NCI-H1436 (cell line): Measurements from ENCODE around the gene CTNND2.

Source experiments
- DNase-seq: peaks from one replicate; lab custom pipeline; 2025; lab: John Stamatoyannopoulos, UW

The CTNND2 gene

DNA sequence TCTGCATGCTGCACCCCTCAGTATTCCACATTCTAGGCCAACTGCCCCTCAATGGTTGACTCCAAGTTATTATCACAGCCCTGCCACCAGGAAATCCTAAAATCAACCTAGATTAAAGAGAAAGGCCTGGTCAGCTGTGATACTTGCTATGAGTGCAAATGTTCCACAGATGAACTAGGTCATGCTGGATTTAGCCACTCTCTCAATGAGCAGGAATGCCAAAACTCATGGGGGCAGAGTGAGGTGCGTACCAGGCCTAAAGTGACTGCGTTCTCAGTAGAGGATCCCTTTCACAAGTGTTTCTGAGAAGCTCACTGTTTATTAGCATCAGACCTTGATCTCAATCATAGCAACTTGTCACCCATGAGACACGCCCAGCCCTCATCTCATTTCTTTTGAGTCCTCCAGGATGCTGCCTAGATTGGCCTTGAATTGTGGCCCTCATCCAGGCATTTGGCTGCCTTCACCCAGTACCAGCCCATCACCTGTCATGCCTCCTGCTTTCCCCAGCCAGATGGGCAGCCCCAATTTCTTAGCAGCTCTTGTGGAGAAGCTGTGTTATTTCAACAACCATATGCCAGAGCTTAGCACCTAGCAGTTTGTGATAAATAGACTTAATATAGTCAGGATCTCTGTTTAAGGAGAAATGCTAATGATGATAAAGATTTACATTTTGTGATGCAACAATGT is 383.9 kb downstream of the CTNND2 start:
- DNase-seq = no peak

DNA sequence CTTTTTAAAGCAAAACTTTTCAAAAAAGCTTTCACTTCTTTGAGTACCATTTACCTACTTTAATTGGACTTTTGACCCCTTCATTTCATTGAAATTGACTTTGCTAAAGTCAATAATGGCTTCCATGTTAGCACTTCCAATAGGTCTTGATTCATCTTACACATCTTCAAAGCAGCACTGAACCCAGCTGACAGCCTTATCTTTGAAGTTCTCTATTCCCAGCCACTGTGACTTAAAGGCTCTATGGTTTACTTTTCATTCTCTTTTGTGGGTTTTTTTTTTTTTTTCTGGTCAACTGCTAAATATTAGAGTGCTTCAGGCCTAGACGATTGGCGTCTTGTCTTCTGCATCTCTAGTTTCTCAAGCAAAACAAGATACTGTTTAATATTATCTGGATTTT is 385.0 kb downstream of the CTNND2 start:
- no peak for DNase-seq

DNA sequence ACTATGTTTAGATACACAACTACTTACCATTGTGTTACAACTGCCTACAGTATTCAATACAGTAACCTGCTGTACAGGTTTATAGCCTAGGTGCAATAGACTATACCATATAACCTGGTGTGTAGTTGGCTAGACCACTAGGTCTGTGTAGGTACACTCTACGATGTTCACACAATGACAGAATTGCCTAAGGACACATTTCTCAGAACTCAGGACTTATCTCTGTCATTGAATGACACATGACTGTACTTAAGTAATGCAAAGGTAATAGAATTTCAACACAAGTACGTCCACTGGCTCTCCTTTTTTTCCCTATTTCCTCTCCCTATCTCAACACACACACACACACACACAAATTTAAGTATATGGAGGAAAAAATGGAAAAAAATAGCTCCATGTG is 385.6 kb downstream of the CTNND2 start:
- no peak for DNase-seq

DNA sequence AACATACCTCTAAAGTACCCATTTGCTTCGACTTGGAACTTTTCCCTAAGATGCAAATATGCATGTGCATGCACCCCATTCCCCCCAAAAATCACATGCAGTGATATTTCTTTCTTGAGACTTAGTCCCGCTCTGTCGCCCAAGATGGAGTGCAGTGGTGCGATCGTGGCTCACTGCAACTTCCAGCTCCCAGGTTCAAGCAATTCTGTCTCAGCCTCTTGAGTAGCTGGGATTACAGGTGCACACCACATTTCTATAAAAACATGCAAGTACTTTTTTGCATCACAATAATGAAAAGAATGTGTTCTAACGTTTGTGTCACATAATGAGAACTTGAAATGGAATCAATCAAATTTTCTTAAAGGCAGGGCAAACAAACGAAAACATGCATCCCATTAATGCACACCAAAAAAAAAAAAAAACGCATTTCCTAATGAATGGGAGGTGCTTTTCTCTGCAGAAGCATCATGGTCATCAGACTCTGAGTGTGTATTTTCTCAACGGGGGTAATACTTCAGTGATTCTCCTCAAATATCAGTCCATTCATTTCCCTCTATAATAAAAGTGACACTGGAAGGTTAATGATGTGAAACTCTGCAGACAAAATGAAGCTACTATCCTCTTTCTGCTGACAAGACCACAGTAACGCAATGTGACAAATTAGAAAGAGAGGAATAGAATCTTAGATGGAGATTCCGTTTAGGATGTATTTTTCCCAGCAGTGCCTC is 389.4 kb downstream of the CTNND2 start:
- no peak for DNase-seq

DNA sequence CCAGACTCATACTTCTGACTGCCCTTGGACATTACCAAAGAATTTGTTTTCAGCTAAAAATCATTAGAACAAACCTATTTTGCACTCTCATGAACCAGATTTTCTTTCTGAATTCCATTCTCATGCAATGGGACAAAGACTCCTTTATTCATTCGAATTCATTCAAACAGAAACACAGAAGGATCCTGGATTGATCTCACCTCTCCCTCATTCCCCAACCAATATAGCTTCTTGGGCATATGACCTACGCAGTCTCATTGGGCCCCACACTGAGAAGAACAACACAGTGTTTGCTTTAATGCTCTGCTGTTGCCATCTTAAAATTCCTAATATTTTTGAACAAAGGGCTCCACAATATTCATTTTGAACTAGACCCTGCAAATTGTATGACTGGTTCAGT is 392.4 kb downstream of the CTNND2 start:
- no peak for DNase-seq

DNA sequence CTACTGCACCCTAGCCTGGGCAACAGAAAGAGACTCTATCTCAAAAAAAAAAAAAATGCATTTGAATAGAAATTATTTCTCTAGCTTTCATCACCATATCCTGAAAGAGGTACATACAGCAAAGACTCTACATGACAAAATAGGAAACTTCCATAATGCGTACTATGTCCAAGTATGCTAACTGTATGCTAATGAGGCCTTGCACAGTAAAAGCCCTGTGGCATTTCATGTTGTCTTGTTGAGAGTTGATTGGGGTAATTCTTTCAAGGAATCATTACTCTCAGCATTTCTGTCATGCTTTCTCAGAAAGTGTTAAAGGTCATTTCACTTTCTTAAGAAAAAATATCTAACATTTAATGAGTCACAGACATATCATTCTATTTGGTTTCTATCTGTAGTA is 393.4 kb downstream of the CTNND2 start:
- no peak for DNase-seq

DNA sequence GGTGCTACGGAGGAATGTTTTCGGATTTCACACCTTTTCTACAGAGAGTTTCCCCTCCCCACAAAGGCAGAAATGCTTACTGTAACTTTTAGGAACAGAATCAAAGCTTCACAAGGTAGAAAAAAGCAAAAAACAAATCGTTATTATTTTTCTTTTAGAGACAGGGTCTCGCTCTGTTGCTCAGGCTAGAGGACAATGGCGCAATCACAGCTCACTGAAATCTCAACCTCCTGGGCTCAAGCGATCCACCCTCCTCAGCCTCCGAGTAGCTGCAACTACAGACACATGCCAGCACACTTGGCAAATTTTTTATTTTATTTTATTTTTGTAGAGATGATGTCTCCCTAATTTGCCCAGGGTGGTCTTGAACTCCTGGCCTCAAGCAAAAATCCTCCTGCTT is 394.5 kb downstream of the CTNND2 start:
- no peak for DNase-seq

DNA sequence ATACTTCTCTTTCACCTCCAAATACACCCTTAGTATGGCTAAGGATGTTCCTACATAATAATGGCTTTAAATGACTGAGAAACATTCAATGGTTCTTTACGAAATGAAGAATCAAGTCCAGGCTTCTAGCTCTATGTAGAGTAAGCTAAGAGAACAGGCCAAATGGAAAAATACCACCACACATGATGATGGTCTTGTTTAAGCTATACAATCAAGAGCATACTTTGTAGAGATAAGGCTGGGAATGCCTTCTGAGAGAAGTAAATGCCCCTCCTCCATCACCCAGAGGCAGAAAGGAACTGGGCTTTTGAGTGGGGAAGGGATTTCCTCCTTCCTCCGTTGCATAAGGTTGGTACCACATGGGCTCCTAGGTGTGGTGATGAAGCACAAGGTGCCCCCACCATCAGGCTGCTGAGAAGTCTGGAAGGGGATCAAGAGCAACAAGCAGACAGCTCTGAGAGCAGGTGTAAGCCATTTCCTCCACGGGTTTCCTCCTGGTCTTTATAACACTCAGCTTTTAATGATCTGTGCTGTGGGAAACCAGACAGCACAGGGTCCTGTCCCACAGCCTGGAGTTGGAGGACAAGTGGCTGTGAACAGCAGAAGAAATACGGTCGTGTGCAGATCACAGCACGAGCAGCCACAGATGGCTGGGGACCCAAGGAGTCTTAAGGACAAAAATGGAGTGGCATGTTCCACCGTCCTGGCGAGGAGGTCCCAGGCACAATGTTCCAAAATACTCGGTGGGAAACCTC is 396.9 kb downstream of the CTNND2 start:
- no peak for DNase-seq

DNA sequence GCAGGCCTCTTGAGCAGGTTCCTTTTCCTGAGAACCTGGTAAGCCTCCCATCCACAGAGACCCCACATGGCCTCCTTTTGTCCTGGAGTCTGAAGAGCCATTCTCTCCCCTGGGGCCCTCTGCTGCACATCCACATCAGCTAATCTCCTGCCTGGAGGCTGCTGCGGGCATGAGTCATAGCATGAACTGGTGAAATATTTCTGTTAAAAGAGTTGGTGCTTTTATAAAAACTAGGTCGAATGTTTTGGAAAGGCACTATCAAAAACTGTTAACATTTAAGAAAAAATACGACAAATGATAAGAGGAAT is 399.4 kb downstream of the CTNND2 start:
- DNase-seq = no peak

DNA sequence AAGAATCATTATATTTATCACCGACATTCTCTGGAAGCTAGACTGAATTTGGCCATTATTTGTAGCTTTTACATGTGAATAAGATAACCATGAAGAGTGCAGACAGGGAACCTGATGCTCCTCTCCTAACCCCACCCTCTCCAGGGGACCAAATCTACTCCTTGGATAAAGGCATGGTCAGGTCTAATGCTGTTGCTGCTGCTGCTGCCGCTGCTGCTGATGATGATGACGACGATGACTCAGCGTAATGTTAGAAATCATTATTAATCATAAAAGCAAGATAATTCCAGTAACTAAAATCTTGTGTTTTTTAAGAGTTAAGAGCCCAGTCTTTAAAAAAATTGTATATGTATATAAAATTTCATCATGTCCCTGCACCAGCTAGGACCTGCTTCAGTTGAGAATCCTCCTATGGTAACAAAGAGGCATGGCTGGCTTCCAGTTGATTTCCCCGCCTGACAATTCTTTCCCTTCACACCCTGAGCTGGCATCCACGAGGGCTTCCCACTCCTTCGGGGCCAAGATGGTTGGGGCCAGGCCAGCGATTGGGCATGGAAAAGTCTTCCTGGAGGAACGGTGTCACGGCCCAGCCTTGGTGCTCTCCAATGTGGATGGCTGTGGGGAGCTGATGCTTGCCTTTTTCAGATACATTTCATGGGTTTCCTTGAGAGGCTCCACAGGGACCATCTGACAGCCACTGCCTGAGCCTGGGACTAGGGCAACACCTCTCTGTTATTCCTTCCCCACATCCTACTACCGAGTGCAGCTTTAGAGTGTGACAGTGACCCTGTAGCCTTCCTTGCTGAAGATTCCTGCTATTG is 400.0 kb downstream of the CTNND2 start:
- no peak for DNase-seq

DNA sequence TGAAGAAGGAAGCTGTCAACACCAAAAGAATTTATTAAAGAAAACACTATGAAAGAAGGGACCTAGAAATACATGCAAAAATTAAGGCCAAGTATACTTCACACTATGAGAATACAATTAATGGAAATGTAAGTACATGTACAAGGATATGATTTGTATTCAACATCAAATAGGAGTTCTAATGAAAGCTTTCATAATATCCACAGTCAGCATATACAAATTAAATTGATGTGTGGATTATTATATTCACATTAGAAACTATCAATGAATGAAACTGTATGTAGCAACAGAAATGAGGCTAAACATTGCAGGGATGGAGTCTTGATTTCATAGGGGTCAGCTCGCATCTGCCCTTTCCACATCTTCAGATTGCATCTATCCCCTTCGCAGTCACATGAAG is 401.5 kb downstream of the CTNND2 start:
- DNase-seq = no peak

DNA sequence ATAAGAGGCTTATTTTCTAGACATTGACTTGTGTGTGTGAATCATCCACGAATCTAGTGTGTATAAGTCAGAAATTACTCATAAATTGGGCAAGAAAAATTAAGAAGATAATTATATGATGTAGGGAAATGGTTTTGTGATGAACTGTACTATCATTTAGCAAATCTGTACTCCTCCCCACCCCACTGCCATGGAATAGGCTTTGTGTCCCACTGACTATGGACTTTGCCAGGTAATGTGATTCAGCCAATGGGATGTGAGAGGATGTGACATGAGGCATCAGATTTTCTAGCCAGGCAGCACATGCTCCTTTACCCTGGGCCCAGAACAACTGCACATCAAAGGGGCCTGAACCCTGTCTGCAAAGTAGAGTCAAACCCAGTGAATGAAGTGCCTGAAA is 406.6 kb downstream of the CTNND2 start:
- DNase-seq = no peak

DNA sequence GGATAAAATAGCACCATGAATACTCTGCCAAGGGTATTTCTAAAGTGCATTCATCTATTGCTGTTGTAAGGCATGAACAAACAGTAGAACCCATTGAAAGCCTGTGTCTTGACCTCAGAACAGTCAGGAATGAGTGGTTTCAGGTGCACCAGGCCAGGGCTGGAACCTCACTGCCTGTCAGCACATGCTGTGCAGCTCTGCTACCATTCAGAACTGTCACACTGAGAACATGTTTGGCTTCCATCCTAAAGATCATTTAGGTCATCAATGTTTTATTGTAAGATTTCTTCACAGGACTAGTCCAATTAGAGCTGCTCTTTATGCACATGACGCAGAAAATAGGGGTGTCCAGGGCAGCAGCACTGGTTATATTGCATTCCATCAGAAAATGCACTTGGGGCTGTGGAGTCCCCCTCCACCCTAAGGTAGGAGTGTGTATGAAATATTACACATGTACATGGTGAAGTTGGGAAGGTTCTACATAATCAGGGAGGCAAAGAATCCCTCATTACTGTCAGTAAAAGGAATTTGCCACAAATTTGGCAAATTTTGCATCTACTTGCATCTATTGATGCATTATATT is 408.0 kb downstream of the CTNND2 start:
- no peak for DNase-seq

DNA sequence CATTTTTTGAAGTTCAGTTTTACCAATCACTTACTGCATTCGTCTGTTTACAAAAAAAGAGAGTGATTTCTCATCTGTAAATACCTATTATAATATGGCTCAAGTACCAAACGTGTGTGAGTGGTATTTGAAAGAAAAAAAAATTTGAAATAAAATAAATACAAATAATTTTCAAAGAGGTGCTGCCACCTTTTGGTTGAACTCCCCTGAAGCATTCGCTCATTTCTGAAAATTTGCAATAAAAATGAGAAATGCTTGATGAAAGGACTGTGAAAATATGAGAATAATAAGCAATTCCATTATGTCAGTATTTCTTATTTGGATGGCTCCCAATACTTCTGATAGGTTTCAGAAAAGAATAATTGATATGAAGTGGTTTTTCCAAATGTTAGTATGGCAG is 409.9 kb downstream of the CTNND2 start:
- DNase-seq = no peak

DNA sequence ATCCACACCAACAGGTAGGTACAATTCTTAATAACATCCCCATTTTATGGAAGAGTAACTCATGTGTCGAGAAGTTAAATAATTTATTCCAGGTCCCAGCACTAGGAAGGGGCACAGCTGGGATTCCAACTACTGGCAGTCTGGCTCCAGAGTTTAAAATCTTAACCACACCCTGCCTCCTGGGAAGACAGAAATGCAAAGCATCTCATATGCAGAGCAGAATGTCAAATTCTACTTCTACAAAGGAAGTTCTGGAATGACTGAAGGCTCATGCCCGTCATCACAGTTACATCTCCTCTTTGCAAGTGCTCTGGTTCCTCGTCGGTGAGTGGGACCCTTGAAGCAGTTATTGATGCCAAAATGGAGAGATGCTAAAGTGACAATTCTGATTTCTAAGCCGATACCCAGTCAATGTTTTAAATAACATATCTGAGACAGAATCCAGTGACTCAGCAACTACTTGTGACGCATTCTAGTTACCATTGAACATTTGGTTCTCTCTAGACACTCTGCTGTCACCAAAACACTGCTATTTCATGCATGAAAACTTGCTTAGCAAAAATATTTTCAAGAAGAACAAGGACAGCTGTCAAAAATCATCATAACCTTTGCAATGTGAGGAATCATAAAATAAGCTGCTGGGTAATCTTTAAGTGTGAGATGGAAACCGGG is 412.7 kb downstream of the CTNND2 start:
- DNase-seq = no peak

DNA sequence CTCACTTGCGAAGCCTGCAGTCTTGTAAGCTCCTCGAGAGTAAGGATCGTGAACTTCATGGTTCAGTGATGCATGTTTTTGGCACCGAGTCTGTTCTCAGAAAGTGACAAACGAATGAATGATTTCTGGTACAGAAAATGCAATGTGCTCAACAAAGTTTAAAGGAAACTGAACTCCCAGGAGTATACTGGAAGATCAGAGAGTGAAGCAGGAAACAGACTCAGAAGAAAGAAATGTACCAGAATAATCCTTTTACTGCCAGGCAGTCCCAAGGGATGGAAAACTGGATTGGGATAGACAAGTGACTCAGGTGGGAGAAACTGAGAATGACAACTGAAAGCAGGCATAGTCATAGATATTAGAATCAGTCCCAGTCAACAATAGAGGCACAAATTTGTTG is 420.6 kb downstream of the CTNND2 start:
- DNase-seq = no peak

DNA sequence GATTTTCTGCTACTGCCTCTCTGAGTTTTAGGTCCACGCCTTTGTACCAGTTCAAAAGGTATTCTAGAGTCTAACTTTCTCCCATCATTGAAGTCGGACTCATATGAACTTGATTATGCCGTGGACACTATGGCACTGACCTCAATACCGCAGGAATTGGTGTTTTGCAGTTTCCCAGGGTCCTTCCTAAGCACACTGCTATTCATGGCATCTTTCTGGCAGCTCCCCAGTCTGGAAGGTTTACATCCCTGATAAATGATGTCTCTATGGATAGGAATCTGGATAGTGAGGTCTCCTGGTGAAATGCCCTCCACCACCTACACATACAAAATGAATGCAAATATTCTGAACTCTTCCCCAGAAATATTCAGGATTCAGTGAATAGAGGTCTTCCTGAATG is 422.2 kb downstream of the CTNND2 start:
- DNase-seq = no peak

DNA sequence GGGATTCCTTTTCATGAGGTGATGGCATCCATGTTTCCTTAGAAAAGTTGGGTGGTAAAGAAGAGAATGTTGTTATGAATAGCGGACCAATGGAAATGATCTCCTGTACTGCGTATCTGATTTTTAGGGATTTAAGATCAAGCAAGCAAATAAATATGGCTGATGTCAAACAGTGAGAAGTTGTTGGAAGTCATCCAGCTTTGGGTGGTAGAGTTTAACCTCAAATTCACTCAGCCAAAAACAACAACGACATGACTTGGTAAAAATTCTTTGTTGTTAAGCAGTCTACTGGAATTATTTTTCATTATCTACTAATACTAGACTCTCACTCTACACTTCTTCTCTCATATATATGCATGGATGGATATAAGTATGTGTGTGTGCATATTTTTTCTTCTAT is 426.5 kb downstream of the CTNND2 start:
- no peak for DNase-seq

DNA sequence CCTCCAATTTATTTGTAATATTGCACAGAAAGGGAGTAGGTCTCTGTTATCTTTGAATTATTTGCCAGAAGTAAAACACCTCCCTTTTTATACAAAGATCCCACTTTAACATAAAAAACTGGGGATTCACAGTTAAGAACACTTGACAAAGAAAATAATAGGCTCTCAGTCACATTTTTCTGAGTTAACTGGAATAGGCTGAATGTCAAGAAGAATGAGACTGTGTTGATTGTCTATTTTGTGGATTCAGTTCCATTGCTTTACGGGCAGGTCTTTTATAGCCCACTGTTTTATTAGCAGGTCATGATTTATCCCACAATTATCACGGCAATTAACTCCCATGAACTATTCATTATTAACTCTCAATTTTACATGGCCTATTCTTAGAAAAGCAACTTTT is 427.4 kb downstream of the CTNND2 start:
- DNase-seq = no peak

DNA sequence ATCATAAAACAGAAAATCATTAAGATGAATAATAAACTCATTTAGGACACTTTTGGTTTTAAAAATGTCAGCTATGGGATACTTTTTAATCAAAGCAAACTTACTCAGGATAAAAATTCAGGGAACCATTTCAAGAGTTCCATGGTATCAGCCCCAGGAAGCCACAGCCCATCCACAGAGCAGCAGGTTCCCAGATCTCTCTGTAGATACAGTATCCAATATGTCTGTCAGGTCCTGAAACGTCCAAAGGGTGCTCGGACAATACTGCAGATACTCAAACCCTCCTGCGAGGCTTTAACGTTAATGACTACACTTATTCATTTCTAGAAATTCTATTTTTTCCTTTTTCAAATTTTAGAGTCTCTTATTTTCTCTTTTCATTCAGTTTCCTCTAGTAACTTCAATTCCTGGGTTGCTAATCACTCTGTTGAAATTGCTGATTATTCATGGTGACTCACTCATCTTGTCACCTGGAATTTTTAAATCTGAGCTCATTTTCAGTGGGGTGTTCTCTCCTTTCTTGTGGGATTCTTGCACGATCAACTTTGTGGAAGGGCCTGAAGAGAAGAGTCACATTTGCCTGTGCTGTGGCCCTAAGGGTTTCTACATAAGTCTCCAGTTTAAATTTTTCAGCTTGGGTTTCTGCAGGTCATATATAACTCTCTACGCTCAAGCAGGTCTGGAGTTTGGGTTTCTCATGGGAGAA is 435.8 kb downstream of the CTNND2 start:
- no peak for DNase-seq

DNA sequence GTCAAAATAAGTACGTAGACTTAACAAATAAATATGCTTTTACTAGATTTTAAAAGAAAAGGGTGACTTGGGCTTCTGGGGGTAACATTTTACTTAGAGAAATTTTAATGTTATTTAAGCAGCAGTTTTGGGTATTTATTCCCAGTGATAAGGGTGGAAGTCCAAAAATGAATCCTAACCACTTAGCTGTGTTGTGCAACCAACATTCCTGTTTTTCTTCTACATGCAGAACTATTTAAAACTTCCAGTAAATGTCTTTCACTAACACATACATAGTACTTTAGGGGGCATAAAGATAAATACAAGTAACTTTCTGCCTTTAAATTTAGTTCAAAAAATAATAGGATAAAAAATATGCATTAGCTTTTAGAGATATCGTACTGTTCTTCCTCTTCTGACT is 436.7 kb downstream of the CTNND2 start:
- DNase-seq = no peak
